GM12872 (cell line): Measurements from ENCODE around the gene ARID1B.

ENCODE experiments used
- CTCF ChIP-seq: IDR thresholded peaks from 3 replicates; pipeline ENCODE4 v1.5.1; 2011; ENCODE audit warnings: low read depth, mild to moderate bottlenecking, low read length, moderate library complexity; ENCODE audit not compliant: insufficient read depth

ARID1B gene

GRCh38 chr6:156948277-156948676 is 171.1 kb downstream of the ARID1B start:
- no peak for TF ChIP-seq CTCF

- no peak for TF ChIP-seq CTCF
Observed at GRCh38 chr6:156948807-156949206, 171.6 kb downstream of the ARID1B start.

DNA sequence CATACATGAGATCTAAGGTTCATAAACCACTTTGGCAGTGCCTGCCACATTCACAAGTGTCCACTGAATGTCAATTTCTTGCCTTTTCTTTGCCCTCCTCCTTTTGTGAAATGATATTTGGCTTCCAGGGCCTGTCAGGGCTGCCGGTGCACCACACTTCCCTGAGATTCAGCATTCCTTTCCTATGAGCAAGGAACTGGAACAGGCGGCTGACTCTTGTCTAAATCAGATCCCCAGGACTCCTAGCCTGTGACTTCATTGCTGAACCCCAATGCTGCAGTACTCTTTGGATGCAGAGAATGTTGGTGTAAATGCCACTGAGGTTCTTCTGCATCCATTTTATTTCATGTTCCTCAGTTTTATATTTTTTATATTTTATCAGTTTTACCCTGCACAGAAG is 172.2 kb downstream of the ARID1B start:
- no peak for TF ChIP-seq CTCF

- TF ChIP-seq CTCF = no peak
Observed at GRCh38 chr6:156950084-156950483, 172.9 kb downstream of the ARID1B start.

DNA sequence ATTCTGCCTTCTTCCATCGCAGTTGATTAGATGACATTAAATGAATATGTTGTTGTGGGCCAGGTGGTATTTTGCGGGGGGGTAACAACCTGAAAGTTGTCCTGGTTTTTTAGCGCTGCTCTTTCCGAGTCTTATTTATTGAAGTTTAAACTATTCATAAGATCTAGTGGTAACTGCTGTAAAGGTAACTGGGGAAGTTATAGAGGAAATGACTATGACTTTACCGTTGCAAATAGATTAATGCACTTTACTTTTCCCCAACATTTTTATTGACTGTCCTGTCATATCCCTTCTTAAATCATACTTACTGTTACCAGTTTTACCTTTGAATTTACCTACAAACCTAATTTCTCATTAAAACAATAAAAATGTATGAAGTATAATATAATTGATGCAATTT is 173.4 kb downstream of the ARID1B start:
- TF ChIP-seq CTCF = no peak

GRCh38 chr6:156952401-156952800 is 175.2 kb downstream of the ARID1B start:
- TF ChIP-seq CTCF = no peak

- TF ChIP-seq CTCF = no peak
Observed at GRCh38 chr6:156953127-156953478, 175.9 kb downstream of the ARID1B start.
